Activated T-helper 9 cell treated with anti-CD3 and anti-CD28 coated beads, Interleukin-2, amount 50 U/mL, for 16 hours (primary cell): ENCODE results near the gene NRP1.

Source experiments
- DNase-seq: peaks from one replicate; pipeline ENCODE4 v3.0.0-alpha.2; 2020; ENCODE audit warnings: low read depth

NRP1 gene

GRCh38 chr10:33212061-33212748 is 122.3 kb downstream of the NRP1 start:
- no peak for DNase-seq

- no peak for DNase-seq
Measured at GRCh38 chr10:33211106-33211878, 123.2 kb downstream of the NRP1 start.

GRCh38 chr10:33209802-33210201 is 124.7 kb downstream of the NRP1 start:
- no peak for DNase-seq

GRCh38 chr10:33208166-33208565 is 126.3 kb downstream of the NRP1 start:
- no peak for DNase-seq

- DNase-seq: no peak
Measured at GRCh38 chr10:33204031-33204430, 130.4 kb downstream of the NRP1 start.

- DNase-seq: no peak
Measured at GRCh38 chr10:33201971-33202370, 132.5 kb downstream of the NRP1 start.

- DNase-seq: no peak
Measured at GRCh38 chr10:33201056-33201780, 133.2 kb downstream of the NRP1 start.

- no peak for DNase-seq
Measured at GRCh38 chr10:33199731-33200232, 134.7 kb downstream of the NRP1 start.

- DNase-seq: no peak
Measured at GRCh38 chr10:33198610-33199009, 135.9 kb downstream of the NRP1 start.

GRCh38 chr10:33196710-33197491 is 137.6 kb downstream of the NRP1 start:
- DNase-seq: no peak

- DNase-seq: no peak
Measured at GRCh38 chr10:33196377-33196706, 138.1 kb downstream of the NRP1 start.

GRCh38 chr10:33195608-33196376 is 138.7 kb downstream of the NRP1 start:
- DNase-seq: no peak

GRCh38 chr10:33193701-33194521 is 140.6 kb downstream of the NRP1 start:
- no peak for DNase-seq

- peak; percentile 54 for DNase-seq
Measured at GRCh38 chr10:33193057-33193700, 141.3 kb downstream of the NRP1 start.

GRCh38 chr10:33192190-33192589 is 142.3 kb downstream of the NRP1 start:
- no peak for DNase-seq

- DNase-seq: no peak
Measured at GRCh38 chr10:33190406-33190805, 144.1 kb downstream of the NRP1 start.

GRCh38 chr10:33189808-33190207 is 144.7 kb downstream of the NRP1 start:
- no peak for DNase-seq

- no peak for DNase-seq
Measured at GRCh38 chr10:33189363-33189762, 145.1 kb downstream of the NRP1 start.

- DNase-seq: no peak
Measured at GRCh38 chr10:33187427-33187999, 147.0 kb downstream of the NRP1 start.

- DNase-seq: no peak
Measured at GRCh38 chr10:33186150-33186549, 148.3 kb downstream of the NRP1 start.
